Testis (tissue), 2 donors: ENCODE data around the gene SEMA3E.

Experiments used
- CTCF ChIP-seq, 3 experiments: fragments of 450-650 bp in 2 of 3; fragments of 200-600 bp in 1 of 3; sonication (generic) in 1 of 3; IDR thresholded peaks; one replicate each; pipeline ENCODE4 v1.5.1; 2016 to 2019; ENCODE audit warnings: antibody characterized with exemption in 3 of 3, mild to moderate bottlenecking in 2 of 3, moderate library complexity in 1 of 3
- POLR2A ChIP-seq: fragments of 450-650 bp; IDR thresholded peaks from one replicate; pipeline ENCODE4 v1.6.1; 2017; ENCODE audit warnings: antibody characterized with exemption, mild to moderate bottlenecking, moderate library complexity

- no peak for TF ChIP-seq CTCF (IDR thresholded peaks at IDR 0.05)
- TF ChIP-seq POLR2A = no peak
Measured at GRCh38 chr7:83672157-83672556, 23.2 kb upstream of the SEMA3E start.
